KMS-11 (cell line): ENCODE data around the gene IFIT3.
A peak's percentile ranks its signal among the peaks of the same experiment; 100 is the strongest.
"Not testable (repeated sequence)": the region's sequence is repeated elsewhere in the genome, so short reads cannot be mapped to it uniquely, and the experiment has no call there.

Experiments used
- H2AFZ ChIP-seq: fragments of 200-600 bp; sonication (generic); 2 replicates; pipeline ENCODE4 v1.6.1; 2016; ENCODE audit warnings: antibody characterized with exemption, mixed run types, low read depth
- H3K27ac ChIP-seq: fragments of 200-600 bp; sonication (generic); 2 replicates; pipeline ENCODE4 v1.6.1; 2016; ENCODE audit warnings: mild to moderate bottlenecking, mixed run types
- H3K27me3 ChIP-seq: fragments of 200-600 bp; sonication (generic); 2 replicates; pipeline ENCODE4 v1.6.1; 2017; ENCODE audit warnings: mild to moderate bottlenecking, low read depth, mixed run types, moderate library complexity; ENCODE audit not compliant: insufficient read depth
- H3K36me3 ChIP-seq: fragments of 200-600 bp; sonication (generic); 2 replicates; pipeline ENCODE4 v1.6.1; 2017; ENCODE audit warnings: mild to moderate bottlenecking, mixed run types; ENCODE audit not compliant: insufficient read depth
- H3K4me1 ChIP-seq: fragments of 200-600 bp; sonication (generic); 2 replicates; pipeline ENCODE4 v1.6.1; 2016; ENCODE audit warnings: mild to moderate bottlenecking, low read depth, mixed run types; ENCODE audit not compliant: poor library complexity, severe bottlenecking
- H3K4me2 ChIP-seq: fragments of 200-600 bp; sonication (generic); 2 replicates; pipeline ENCODE4 v1.7.0; 2016; ENCODE audit warnings: mild to moderate bottlenecking, mixed run types
- H3K4me3 ChIP-seq: fragments of 200-600 bp; sonication (generic); IDR thresholded peaks from 2 replicates; pipeline ENCODE4 v1.6.1; 2017; ENCODE audit warnings: low read depth, low read length, mixed read lengths; ENCODE audit not compliant: insufficient read depth
- H3K79me2 ChIP-seq: fragments of 200-600 bp; sonication (generic); 2 replicates; pipeline ENCODE4 v1.6.1; 2016; ENCODE audit warnings: low read depth, mixed run types; ENCODE audit not compliant: insufficient read depth
- H3K9ac ChIP-seq: fragments of 200-600 bp; sonication (generic); 2 replicates; pipeline ENCODE4 v1.6.1; 2016; ENCODE audit warnings: mild to moderate bottlenecking, mixed run types
- H4K20me1 ChIP-seq: fragments of 200-600 bp; sonication (generic); 2 replicates; pipeline ENCODE4 v1.6.1; 2016; ENCODE audit warnings: mild to moderate bottlenecking, mixed run types; ENCODE audit not compliant: insufficient read depth
- CTCF ChIP-seq: fragments of 200-600 bp; sonication (generic); conservative IDR thresholded peaks from 2 replicates; pipeline ENCODE4 v1.6.1; 2017; ENCODE audit warnings: low read depth, mild to moderate bottlenecking, antibody characterized with exemption, low read length, moderate library complexity, mixed read lengths

IFIT3 gene

GRCh38 chr10:89346405-89347254 is 18.8 kb downstream of the IFIT3 start:
- H3K27me3 ChIP-seq, result no peaks in the 10 kb centered on the region
- no peak overlapping the region for H2AFZ ChIP-seq
- H3K4me2 ChIP-seq, result no peak overlapping the region
- TF ChIP-seq CTCF, result no peak
- no peaks in the 10 kb centered on the region for H4K20me1 ChIP-seq
- no peak overlapping the region for H3K9ac ChIP-seq
- H3K27ac ChIP-seq, result no peak overlapping the region; the same call in 1 of the 2 replicates
- H3K4me1 ChIP-seq, result peaks cover 62% of the 10 kb centered on the region
- H3K79me2 ChIP-seq, result no peaks in the 10 kb centered on the region
- no peaks in the 10 kb centered on the region for H3K36me3 ChIP-seq
- no peak overlapping the region for H3K4me3 ChIP-seq

GRCh38 chr10:89347701-89348457 is 20.1 kb downstream of the IFIT3 start:
- Histone ChIP-seq H3K27me3 (no peaks in the 10 kb centered on the region), H2AFZ (no peak overlapping the region), H3K27ac (no peak overlapping the region), H3K36me3 (no peaks in the 10 kb centered on the region), H3K9ac (no peak overlapping the region), H3K79me2 (no peaks in the 10 kb centered on the region), H3K4me2 (no peak overlapping the region), H3K4me3 (no peak overlapping the region), H4K20me1 (no peaks in the 10 kb centered on the region), H3K4me1 (peaks cover 73% of the 10 kb centered on the region)
- no peak for TF ChIP-seq CTCF

GRCh38 chr10:89348481-89348880 is 20.7 kb downstream of the IFIT3 start:
- no peak overlapping the region for H3K9ac ChIP-seq
- peak overlapping the region; percentile 83; the same call in 1 of the 2 replicates for H3K4me2 ChIP-seq
- no peak for TF ChIP-seq CTCF
- no peaks in the 10 kb centered on the region for H3K27me3 ChIP-seq
- H2AFZ ChIP-seq, result no peak overlapping the region
- no peaks in the 10 kb centered on the region for H3K36me3 ChIP-seq
- H3K4me3 ChIP-seq, result no peak overlapping the region
- no peaks in the 10 kb centered on the region for H3K79me2 ChIP-seq
- peak overlapping the region; percentile 95; the same call in 1 of the 2 replicates for H3K27ac ChIP-seq
- peaks cover 79% of the 10 kb centered on the region for H3K4me1 ChIP-seq
- no peaks in the 10 kb centered on the region for H4K20me1 ChIP-seq

- Histone ChIP-seq H3K4me3 (no peak overlapping the region), H4K20me1 (no peaks in the 10 kb centered on the region), H2AFZ (no peak overlapping the region), H3K27ac (peak overlapping the region; percentile 95; the same call in 1 of the 2 replicates), H3K36me3 (no peaks in the 10 kb centered on the region), H3K4me2 (peak overlapping the region; percentile 83), H3K9ac (no peak overlapping the region), H3K79me2 (no peaks in the 10 kb centered on the region), H3K4me1 (peaks cover 83% of the 10 kb centered on the region), H3K27me3 (no peaks in the 10 kb centered on the region)
- no peak for TF ChIP-seq CTCF
Measured at GRCh38 chr10:89348975-89349374, 21.2 kb downstream of the IFIT3 start.

GRCh38 chr10:89350631-89351315 is 23.0 kb downstream of the IFIT3 start:
- H3K27ac ChIP-seq, result peak overlapping the region; percentile 95
- not testable (repeated sequence) for H3K79me2 ChIP-seq, H3K36me3 ChIP-seq, H3K27me3 ChIP-seq, H4K20me1 ChIP-seq, H3K4me3 ChIP-seq
- H2AFZ ChIP-seq, result peak overlapping the region; percentile 5
- peak overlapping the region; percentile 68 for H3K9ac ChIP-seq
- H3K4me1 ChIP-seq, result peaks cover 92% of the 10 kb centered on the region
- H3K4me2 ChIP-seq, result peak overlapping the region; percentile 83
